ENCODE measurements around the gene GHR. TPM values are rescaled to one million over a fixed set of nuclear protein-coding genes. Genes with fewer than 3 reads are reported as not detected.

Gene GHR
- total and polyA plus RNA-seq, 10 of the 15 experiments (the other 5 are each of a cell fraction or from before 2014, with no cell fraction given) = 0.23 to 10.2 (median 0.48) TPM

DNA sequence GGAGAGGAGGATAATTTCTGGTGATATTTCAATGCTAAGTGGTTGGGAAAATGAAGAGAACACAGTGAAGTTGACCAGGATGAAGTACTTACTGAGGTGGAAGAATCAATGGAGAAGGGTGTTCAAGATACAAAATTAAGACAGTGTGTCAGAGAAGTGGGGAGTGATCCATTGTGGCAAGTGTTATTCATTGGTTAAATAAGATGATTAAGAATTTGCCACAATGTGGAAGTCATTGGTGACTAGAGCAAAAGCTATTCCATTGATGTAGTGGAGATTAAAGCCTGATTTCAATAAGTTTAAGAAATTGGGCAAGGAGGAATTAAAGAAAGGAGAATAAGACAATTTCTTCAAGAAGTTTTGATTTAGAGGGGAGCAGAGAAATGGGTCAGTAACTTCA is 118.9 kb downstream of the GHR start (continued):
- TF ChIP-seq KAT2A (conservative IDR thresholded peaks at IDR 0.05; ENCODE audit: control insufficient read depth, low read depth, low read length) (no peak), TARDBP (IDR thresholded peaks at IDR 0.05; ENCODE audit: borderline replicate concordance) (no peak), BACH1 (IDR thresholded peaks at IDR 0.05; ENCODE audit: borderline replicate concordance) (no peak), NFXL1 (IDR thresholded peaks at IDR 0.05; ENCODE audit: borderline replicate concordance) (no peak), ZNF24 (IDR thresholded peaks at IDR 0.05) (no peak), EED (IDR thresholded peaks at IDR 0.05; ENCODE audit: low read depth) (no peak), E4F1 (IDR thresholded peaks at IDR 0.05; ENCODE audit: borderline replicate concordance, partially characterized antibody) (no peak), RFX5 (IDR thresholded peaks at IDR 0.05; ENCODE audit: low read depth, low read length) (no peak), IKZF2 (IDR thresholded peaks at IDR 0.05) (no peak), NR2F1 (conservative IDR thresholded peaks at IDR 0.05) (no peak), CHD4 (IDR thresholded peaks at IDR 0.05) (no peak), CBX5 (IDR thresholded peaks at IDR 0.05; ENCODE audit: low read depth) (no peak)
- TF ChIP-seq, protein P1, sequence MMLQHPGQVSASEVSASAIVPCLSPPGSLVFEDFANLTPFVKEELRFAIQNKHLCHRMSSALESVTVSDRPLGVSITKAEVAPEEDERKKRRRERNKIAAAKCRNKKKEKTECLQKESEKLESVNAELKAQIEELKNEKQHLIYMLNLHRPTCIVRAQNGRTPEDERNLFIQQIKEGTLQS (IDR thresholded peaks at IDR 0.05; ENCODE audit: borderline replicate concordance, extremely low read depth, low read depth, low read length) = no peak

All from GM12878 (cell line).